ENCODE data around the gene NCKAP5. TPM values are rescaled to one million over a fixed set of nuclear protein-coding genes. Genes with fewer than 3 reads are reported as not detected.

Gene NCKAP5
- total RNA-seq, 1 donor from 2014 or later: 7.4 TPM

- Mint-ChIP-seq H3K9me3 (ENCODE audit: unreplicated experiment) (no peaks in the 10 kb centered on the region), H3K4me3 (ENCODE audit: unreplicated experiment) (no peak overlapping the region), H3K36me3 (ENCODE audit: low read depth, unreplicated experiment) (no peaks in the 10 kb centered on the region), H3K27me3 (ENCODE audit: unreplicated experiment) (peaks cover 2% of the 10 kb centered on the region), H3K4me1 (ENCODE audit: unreplicated experiment) (no peaks in the 10 kb centered on the region), H3K27ac (ENCODE audit: unreplicated experiment) (no peak overlapping the region)
- DNase-seq (ENCODE audit: low spot score): no peak
- TF ChIP-seq CTCF (IDR thresholded peaks at IDR 0.05; ENCODE audit: unreplicated experiment): no peak
Measured at GRCh38 chr2:132910432-132910831, 657.8 kb downstream of the NCKAP5 start.

- no peak for DNase-seq (ENCODE audit: low spot score)
- H3K27me3 Mint-ChIP-seq (ENCODE audit: unreplicated experiment): peaks cover 2% of the 10 kb centered on the region
- no peaks in the 10 kb centered on the region for H3K9me3 Mint-ChIP-seq (ENCODE audit: unreplicated experiment)
Measured at GRCh38 chr2:132909427-132909826, 658.8 kb downstream of the NCKAP5 start.

GRCh38 chr2:132904142-132904842, 664.0 kb downstream of the NCKAP5 start:
- H3K27ac Mint-ChIP-seq (ENCODE audit: unreplicated experiment): no peak overlapping the region
- no peak overlapping the region for H3K4me3 Mint-ChIP-seq (ENCODE audit: unreplicated experiment)
- H3K36me3 Mint-ChIP-seq (ENCODE audit: low read depth, unreplicated experiment): no peaks in the 10 kb centered on the region
- TF ChIP-seq CTCF (IDR thresholded peaks at IDR 0.05; ENCODE audit: unreplicated experiment): no peak
- H3K27me3 Mint-ChIP-seq (ENCODE audit: unreplicated experiment): peaks cover 3% of the 10 kb centered on the region
- H3K9me3 Mint-ChIP-seq (ENCODE audit: unreplicated experiment): no peaks in the 10 kb centered on the region
- DNase-seq (ENCODE audit: low spot score): no peak
- no peaks in the 10 kb centered on the region for H3K4me1 Mint-ChIP-seq (ENCODE audit: unreplicated experiment)

More at GRCh38 chr2:132909427-132909826, 658.8 kb downstream of the NCKAP5 start:
- H3K4me3 Mint-ChIP-seq (ENCODE audit: unreplicated experiment): no peak overlapping the region
- H3K36me3 Mint-ChIP-seq (ENCODE audit: low read depth, unreplicated experiment): no peaks in the 10 kb centered on the region
- no peak for TF ChIP-seq CTCF (IDR thresholded peaks at IDR 0.05; ENCODE audit: unreplicated experiment)
- H3K4me1 Mint-ChIP-seq (ENCODE audit: unreplicated experiment): no peaks in the 10 kb centered on the region
- H3K27ac Mint-ChIP-seq (ENCODE audit: unreplicated experiment): no peak overlapping the region

- DNase-seq (ENCODE audit: low spot score): no peak
- no peaks in the 10 kb centered on the region for H3K36me3 Mint-ChIP-seq (ENCODE audit: low read depth, unreplicated experiment)
- peaks cover 2% of the 10 kb centered on the region for H3K27me3 Mint-ChIP-seq (ENCODE audit: unreplicated experiment)
- no peaks in the 10 kb centered on the region for H3K9me3 Mint-ChIP-seq (ENCODE audit: unreplicated experiment)
- no peak for TF ChIP-seq CTCF (IDR thresholded peaks at IDR 0.05; ENCODE audit: unreplicated experiment)
- no peak overlapping the region for H3K27ac Mint-ChIP-seq (ENCODE audit: unreplicated experiment)
- no peak overlapping the region for H3K4me3 Mint-ChIP-seq (ENCODE audit: unreplicated experiment)
- no peaks in the 10 kb centered on the region for H3K4me1 Mint-ChIP-seq (ENCODE audit: unreplicated experiment)
Measured at GRCh38 chr2:132902626-132903025, 665.6 kb downstream of the NCKAP5 start.

GRCh38 chr2:132901661-132902060, 666.6 kb downstream of the NCKAP5 start:
- DNase-seq (ENCODE audit: low spot score): no peak
- H3K27me3 Mint-ChIP-seq (ENCODE audit: unreplicated experiment): peaks cover 2% of the 10 kb centered on the region
- no peaks in the 10 kb centered on the region for H3K9me3 Mint-ChIP-seq (ENCODE audit: unreplicated experiment)
- no peaks in the 10 kb centered on the region for H3K4me1 Mint-ChIP-seq (ENCODE audit: unreplicated experiment)
- H3K27ac Mint-ChIP-seq (ENCODE audit: unreplicated experiment): no peak overlapping the region
- H3K4me3 Mint-ChIP-seq (ENCODE audit: unreplicated experiment): no peak overlapping the region
- no peak for TF ChIP-seq CTCF (IDR thresholded peaks at IDR 0.05; ENCODE audit: unreplicated experiment)
- H3K36me3 Mint-ChIP-seq (ENCODE audit: low read depth, unreplicated experiment): no peaks in the 10 kb centered on the region
